Tongue (tissue), 3 donors: ENCODE measurements around the gene S100Z. TPM values are rescaled to one million over a fixed set of nuclear protein-coding genes. Genes with fewer than 3 reads are reported as not detected.

Experiments
- DNase-seq: peaks from one replicate; pipeline ENCODE4 v3.0.0-alpha.2; 2015
- small RNA-seq: library from RNA; depleted of rRNA; stranded (forward); fragments of <200 nt; gene quantifications from one replicate; pipeline ENCODE3, GENCODE V24; 2014; ENCODE audit warnings: low replicate concordance
- total RNA-seq: library from RNA; depleted of rRNA; stranded (reverse); fragments of >200 nt; gene quantifications from one replicate; pipeline ENCODE4 v1.2.3, GENCODE V29; 2014

The S100Z gene
- total RNA-seq, 1 donor from 2014 or later, result 2.1 TPM

- peak; percentile 16 for DNase-seq
These were observed 104.0 kb downstream of the S100Z start for GRCh38 chr5:76953551-76954382.

- no peak for DNase-seq
These were observed 104.6 kb downstream of the S100Z start for GRCh38 chr5:76954383-76954763.

GRCh38 chr5:76956033-76956432 is 106.2 kb downstream of the S100Z start:
- DNase-seq, result no peak

- DNase-seq, result peak; percentile 8
These were observed 109.4 kb downstream of the S100Z start for GRCh38 chr5:76958991-76959767.

GRCh38 chr5:76960004-76960625 is 110.3 kb downstream of the S100Z start:
- no peak for DNase-seq

- DNase-seq, result no peak
These were observed 114.2 kb downstream of the S100Z start for GRCh38 chr5:76964060-76964459.

Small RNA genes within 50 kb of the gene (small RNA-seq; reads per million reads assigned to genes)
- gene RN7SL208P, result not detected
- gene RNU6ATAC36P, result not detected

Other genes starting within 250 kb of the S100Z start
- 9.8 TPM for gene F2RL2, start 226.6 kb upstream of the S100Z start, total RNA-seq
- gene F2R, start 133.9 kb upstream of the S100Z start, total RNA-seq, result 38.8 TPM
- gene F2RL1, start 31.0 kb upstream of the S100Z start, total RNA-seq, result 2.3 TPM
- gene CRHBP, start 103.0 kb downstream of the S100Z start, total RNA-seq, result not detected
- 29.1 TPM for gene AGGF1, start 180.4 kb downstream of the S100Z start, total RNA-seq
- 5.5 TPM for gene ZBED3, start 237.3 kb downstream of the S100Z start, total RNA-seq